K562 (cell line): ENCODE data around the gene COG2.

ENCODE experiments used
- GATAD2A ChIP-seq: fragments of 450-650 bp; IDR thresholded peaks from 2 replicates; pipeline ENCODE4 v1.6.1; 2017
- HOXB6 ChIP-seq: fragments of 250-450 bp; sonication (Bioruptor Pico); IDR thresholded peaks from 2 replicates; pipeline ENCODE4 v1.5.1; 2022; ENCODE audit warnings: mild to moderate bottlenecking, borderline replicate concordance
- KAT2B ChIP-seq: IDR thresholded peaks from one replicate; pipeline ENCODE4 v1.6.1; 2012; ENCODE audit warnings: low read depth, mild to moderate bottlenecking, control low read depth, inconsistent platforms, low read length, moderate library complexity
- RBBP5 ChIP-seq: fragments of 200-600 bp; sonication (generic); IDR thresholded peaks from 2 replicates; pipeline ENCODE4 v1.6.1; 2012; ENCODE audit warnings: borderline replicate concordance, mild to moderate bottlenecking, low read length, control low read depth, inconsistent platforms; ENCODE audit not compliant: insufficient read depth, poor library complexity, severe bottlenecking
- SP1 ChIP-seq: sonication (generic); formaldehyde crosslinking; IDR thresholded peaks from 2 replicates; pipeline ENCODE4 v1.8.1; 2022; ENCODE audit warnings: mild to moderate bottlenecking, missing genetic modification reagents
- TAF1 ChIP-seq: IDR thresholded peaks from 2 replicates; pipeline ENCODE4 v1.6.1; 2011; ENCODE audit warnings: mild to moderate bottlenecking, low read length, moderate library complexity; ENCODE audit not compliant: insufficient read depth, control insufficient read depth, severe bottlenecking; ENCODE audit errors: extremely low read depth
- WHSC1 ChIP-seq: IDR thresholded peaks from one replicate; pipeline ENCODE4 v1.6.1; 2012; ENCODE audit warnings: low read length, control low read depth, inconsistent platforms
- ZNF134 ChIP-seq: fragments of 250-450 bp; sonication (Bioruptor Pico); conservative IDR thresholded peaks from 2 replicates; pipeline ENCODE4 v1.4.0; 2020
- TF ChIP-seq, protein P1 (sequence below): fragments of 250-450 bp; sonication (Bioruptor Pico); IDR thresholded peaks from 2 replicates; pipeline ENCODE4 v1.5.0; 2021; ENCODE audit warnings: mild to moderate bottlenecking, borderline replicate concordance
- TF ChIP-seq, protein P2 (sequence below), 3 experiments: IDR thresholded peaks in 2 of 3; conservative IDR thresholded peaks in 1 of 3; 2 replicates each; pipeline ENCODE4 v1.5.1; 2011 to 2012; ENCODE audit warnings: low read length in 3 of 3, mild to moderate bottlenecking in 3 of 3, control low read depth in 2 of 3, improper control_type of control experiment in 1 of 3, inconsistent platforms in 1 of 3, low read depth in 1 of 3, mixed read lengths in 1 of 3, moderate library complexity in 1 of 3; ENCODE audit not compliant: insufficient read depth in 2 of 3

DNA sequence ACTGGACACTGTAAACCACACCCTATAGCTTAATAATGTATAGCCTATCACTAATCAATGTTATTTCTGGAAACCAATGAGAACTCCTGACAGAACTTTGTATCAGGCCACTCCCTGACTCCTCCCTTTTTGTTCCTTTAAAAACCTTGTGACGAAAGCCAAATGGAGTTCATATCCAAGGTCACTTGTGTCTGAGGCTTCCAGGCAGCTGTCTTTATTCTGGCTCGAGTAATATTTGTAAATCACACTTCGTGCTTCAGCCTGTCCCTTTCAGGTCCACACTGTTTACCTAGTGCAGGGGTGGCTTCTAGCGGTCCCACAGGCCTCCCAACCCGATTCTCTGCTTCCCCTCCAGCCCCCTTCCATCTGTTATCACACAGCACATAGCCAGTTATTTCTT is 88.7 kb downstream of the COG2 start:
- TF ChIP-seq KAT2B: no peak
- TF ChIP-seq, protein P1, sequence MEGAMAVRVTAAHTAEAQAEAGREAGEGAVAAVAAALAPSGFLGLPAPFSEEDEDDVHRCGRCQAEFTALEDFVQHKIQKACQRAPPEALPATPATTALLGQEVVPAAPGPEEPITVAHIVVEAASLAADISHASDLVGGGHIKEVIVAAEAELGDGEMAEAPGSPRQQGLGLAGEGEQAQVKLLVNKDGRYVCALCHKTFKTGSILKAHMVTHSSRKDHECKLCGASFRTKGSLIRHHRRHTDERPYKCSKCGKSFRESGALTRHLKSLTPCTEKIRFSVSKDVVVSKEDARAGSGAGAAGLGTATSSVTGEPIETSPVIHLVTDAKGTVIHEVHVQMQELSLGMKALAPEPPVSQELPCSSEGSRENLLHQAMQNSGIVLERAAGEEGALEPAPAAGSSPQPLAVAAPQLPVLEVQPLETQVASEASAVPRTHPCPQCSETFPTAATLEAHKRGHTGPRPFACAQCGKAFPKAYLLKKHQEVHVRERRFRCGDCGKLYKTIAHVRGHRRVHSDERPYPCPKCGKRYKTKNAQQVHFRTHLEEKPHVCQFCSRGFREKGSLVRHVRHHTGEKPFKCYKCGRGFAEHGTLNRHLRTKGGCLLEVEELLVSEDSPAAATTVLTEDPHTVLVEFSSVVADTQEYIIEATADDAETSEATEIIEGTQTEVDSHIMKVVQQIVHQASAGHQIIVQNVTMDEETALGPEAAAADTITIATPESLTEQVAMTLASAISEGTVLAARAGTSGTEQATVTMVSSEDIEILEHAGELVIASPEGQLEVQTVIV (CRISPR knock-in tag): no peak
- no peak for TF ChIP-seq SP1
- TF ChIP-seq TAF1: no peak
- no peak for TF ChIP-seq RBBP5
- no peak for TF ChIP-seq ZNF134 (CRISPR knock-in tag)
- no peak for TF ChIP-seq WHSC1
- no peak for TF ChIP-seq GATAD2A
- TF ChIP-seq HOXB6 (CRISPR knock-in tag): no peak
- TF ChIP-seq, protein P2, sequence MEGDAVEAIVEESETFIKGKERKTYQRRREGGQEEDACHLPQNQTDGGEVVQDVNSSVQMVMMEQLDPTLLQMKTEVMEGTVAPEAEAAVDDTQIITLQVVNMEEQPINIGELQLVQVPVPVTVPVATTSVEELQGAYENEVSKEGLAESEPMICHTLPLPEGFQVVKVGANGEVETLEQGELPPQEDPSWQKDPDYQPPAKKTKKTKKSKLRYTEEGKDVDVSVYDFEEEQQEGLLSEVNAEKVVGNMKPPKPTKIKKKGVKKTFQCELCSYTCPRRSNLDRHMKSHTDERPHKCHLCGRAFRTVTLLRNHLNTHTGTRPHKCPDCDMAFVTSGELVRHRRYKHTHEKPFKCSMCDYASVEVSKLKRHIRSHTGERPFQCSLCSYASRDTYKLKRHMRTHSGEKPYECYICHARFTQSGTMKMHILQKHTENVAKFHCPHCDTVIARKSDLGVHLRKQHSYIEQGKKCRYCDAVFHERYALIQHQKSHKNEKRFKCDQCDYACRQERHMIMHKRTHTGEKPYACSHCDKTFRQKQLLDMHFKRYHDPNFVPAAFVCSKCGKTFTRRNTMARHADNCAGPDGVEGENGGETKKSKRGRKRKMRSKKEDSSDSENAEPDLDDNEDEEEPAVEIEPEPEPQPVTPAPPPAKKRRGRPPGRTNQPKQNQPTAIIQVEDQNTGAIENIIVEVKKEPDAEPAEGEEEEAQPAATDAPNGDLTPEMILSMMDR (IDR thresholded peaks at IDR 0.05 in 2 of 3, conservative IDR thresholded peaks at IDR 0.05 in 1 of 3; ENCODE audit: insufficient read depth in 2 of 3, low read depth in 1 of 3, low read length in 3 of 3): no peak
